Epithelial cell of esophagus (primary cell): ENCODE results near the gene PHLDB3.

Experiments used
- DNase-seq: peaks from one replicate; pipeline ENCODE4 v3.0.0; 2010; ENCODE audit warnings: low read depth
- H3K4me3 ChIP-seq: 2 replicates; pipeline ENCODE4 v1.5.1; 2011; ENCODE audit warnings: mild to moderate bottlenecking, low read length, control low read depth
- TF ChIP-seq, protein P1 (sequence below): IDR thresholded peaks from 2 replicates; pipeline ENCODE4 v1.5.1; 2011; ENCODE audit warnings: low read depth, mild to moderate bottlenecking, low read length, control low read depth, inconsistent platforms; ENCODE audit not compliant: insufficient read depth; ENCODE audit errors: missing control alignments

Gene PHLDB3

GRCh38 chr19:43534816-43535761, 30.5 kb upstream of the PHLDB3 start:
- H3K4me3 ChIP-seq = no peak overlapping the region
- TF ChIP-seq, protein P1, sequence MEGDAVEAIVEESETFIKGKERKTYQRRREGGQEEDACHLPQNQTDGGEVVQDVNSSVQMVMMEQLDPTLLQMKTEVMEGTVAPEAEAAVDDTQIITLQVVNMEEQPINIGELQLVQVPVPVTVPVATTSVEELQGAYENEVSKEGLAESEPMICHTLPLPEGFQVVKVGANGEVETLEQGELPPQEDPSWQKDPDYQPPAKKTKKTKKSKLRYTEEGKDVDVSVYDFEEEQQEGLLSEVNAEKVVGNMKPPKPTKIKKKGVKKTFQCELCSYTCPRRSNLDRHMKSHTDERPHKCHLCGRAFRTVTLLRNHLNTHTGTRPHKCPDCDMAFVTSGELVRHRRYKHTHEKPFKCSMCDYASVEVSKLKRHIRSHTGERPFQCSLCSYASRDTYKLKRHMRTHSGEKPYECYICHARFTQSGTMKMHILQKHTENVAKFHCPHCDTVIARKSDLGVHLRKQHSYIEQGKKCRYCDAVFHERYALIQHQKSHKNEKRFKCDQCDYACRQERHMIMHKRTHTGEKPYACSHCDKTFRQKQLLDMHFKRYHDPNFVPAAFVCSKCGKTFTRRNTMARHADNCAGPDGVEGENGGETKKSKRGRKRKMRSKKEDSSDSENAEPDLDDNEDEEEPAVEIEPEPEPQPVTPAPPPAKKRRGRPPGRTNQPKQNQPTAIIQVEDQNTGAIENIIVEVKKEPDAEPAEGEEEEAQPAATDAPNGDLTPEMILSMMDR = peak; percentile 65
- peak; percentile 57 for DNase-seq

DNA sequence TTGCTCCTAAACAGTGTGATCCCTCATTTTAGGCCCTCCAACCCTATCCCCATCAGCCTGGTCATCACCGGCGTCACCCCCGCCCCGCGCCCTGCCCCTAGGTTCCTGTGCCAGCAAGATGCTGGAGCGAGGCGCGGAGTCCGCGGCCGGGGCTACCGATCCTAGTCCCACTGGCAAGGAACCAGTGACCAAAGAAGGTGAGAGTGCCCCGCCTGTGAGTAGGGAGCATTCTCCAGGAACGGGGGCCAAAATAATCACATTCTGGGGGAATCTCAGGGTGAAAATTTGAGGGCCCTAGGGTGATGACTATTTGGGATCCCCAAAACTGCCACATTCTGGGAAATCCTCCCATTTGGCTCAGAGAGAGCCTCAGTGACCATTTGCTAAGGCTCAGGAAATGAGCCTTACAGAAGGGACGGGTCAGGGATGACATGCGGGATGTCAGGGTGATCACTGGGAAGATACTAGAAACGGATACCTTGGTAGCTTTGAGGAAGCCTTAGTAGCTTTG, 29.8 kb upstream of the PHLDB3 start:
- no peak for DNase-seq
- TF ChIP-seq, protein P1 = no peak
- H3K4me3 ChIP-seq = peak overlapping the region; percentile 5

- peak overlapping the region; percentile 64 for H3K4me3 ChIP-seq
- TF ChIP-seq, protein P1 = no peak
- peak; percentile 99 for DNase-seq
Observed at GRCh38 chr19:43533546-43534304, 29.2 kb upstream of the PHLDB3 start.

GRCh38 chr19:43532962-43533545, 28.5 kb upstream of the PHLDB3 start, which contains the start of gene ZNF575:
TSS of gene ZNF575 (plus strand) at chr19:43533188. CDS start at chr19:43534423, 1,235 bp downstream.
- TF ChIP-seq, protein P1 = no peak
- peak; percentile 91 for DNase-seq
- peak within 1 kb of the TSS; percentile 64 for H3K4me3 ChIP-seq

DNA sequence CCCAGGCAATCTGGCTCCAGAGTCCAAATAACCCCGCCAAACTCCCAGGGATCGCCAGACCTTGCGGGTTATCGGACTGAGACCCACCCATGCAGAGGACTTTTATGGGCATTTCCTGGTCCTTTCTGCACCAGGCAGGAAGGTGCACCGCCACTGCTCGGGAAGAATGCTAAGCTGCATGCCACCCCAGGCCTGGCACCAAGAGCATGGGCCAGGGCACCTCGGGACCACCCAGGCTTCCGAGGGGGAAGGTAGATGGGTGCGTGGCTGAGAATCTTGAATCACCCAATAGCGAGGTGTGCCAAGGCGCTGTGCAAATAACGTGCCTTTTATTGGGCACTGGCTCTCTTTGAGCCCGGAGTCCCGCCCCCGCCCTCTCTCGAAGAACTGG, 28.0 kb upstream of the PHLDB3 start:
- peak overlapping the region; percentile 64 for H3K4me3 ChIP-seq
- TF ChIP-seq, protein P1 = no peak
- no peak for DNase-seq

DNA sequence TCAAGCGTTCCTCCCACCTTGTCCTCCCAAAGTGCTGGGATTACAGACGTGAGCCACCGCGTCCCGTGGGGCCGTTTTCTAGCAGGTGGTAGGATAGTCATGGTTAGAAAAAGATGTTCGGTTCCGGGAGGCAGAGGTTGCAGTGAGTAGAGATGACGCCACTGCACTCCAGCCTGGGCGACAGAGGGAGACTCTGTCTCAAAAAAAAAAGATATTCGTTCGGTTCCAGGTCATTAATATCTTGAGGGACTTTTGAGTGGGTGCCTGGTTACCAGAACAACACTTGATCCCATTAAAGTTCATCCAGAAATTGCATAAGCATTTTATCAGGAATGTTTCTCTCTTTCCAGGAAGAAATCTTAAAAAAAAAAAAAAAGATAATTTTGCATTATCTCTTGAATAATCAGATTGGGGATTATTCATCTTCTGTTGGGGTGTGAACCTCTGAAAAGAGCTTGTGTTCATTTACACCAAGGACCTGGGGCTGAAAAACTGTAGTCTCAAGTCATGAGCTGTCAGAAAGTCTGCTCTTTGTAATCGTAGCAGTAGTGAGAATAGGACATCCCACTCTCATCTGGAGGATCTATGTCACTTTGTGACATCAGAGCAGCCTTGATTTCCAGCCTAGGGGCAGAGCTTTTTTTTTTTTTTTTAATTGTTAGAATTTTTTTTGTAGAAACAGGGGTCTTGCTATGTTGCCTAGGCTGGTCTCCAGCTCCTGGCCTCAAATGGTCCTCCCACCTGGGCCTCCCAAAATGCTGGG, 23.5 kb upstream of the PHLDB3 start:
- no peak overlapping the region for H3K4me3 ChIP-seq
- peak; percentile 37 for DNase-seq
- TF ChIP-seq, protein P1 = no peak
